ENCODE data around the gene NFYB.

DNA sequence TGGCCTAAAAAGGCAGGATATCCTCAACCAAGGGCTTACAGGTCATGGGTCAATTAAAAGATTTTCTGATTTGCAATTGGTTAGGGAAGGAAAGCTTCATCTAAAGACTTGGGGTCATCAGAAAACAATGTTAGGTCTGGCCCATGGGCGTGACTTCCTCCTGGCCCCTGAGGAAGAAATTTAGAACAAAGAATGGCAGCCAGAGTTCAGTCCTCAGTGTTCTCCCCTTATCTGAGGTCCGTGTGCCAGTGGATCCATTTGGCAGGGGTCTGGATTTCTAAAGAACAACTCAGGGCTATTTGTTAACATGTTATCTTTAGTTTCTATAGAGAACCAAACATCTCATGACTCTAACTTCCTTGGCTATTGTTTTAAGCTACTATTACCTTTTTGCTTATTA lies 27.8 kb upstream of the NFYB start:
- TF ChIP-seq POLR2A (IDR thresholded peaks at IDR 0.05), result no peak
- TF ChIP-seq, protein P1, sequence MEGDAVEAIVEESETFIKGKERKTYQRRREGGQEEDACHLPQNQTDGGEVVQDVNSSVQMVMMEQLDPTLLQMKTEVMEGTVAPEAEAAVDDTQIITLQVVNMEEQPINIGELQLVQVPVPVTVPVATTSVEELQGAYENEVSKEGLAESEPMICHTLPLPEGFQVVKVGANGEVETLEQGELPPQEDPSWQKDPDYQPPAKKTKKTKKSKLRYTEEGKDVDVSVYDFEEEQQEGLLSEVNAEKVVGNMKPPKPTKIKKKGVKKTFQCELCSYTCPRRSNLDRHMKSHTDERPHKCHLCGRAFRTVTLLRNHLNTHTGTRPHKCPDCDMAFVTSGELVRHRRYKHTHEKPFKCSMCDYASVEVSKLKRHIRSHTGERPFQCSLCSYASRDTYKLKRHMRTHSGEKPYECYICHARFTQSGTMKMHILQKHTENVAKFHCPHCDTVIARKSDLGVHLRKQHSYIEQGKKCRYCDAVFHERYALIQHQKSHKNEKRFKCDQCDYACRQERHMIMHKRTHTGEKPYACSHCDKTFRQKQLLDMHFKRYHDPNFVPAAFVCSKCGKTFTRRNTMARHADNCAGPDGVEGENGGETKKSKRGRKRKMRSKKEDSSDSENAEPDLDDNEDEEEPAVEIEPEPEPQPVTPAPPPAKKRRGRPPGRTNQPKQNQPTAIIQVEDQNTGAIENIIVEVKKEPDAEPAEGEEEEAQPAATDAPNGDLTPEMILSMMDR (IDR thresholded peaks at IDR 0.05 in 4 of 5, conservative IDR thresholded peaks at IDR 0.05 in 1 of 5), result no peak

Measured in gastrocnemius medialis (tissue), 4 donors.